ENCODE measurements around the gene FAM110A. TPM values are rescaled to one million over a fixed set of nuclear protein-coding genes. Genes with fewer than 3 reads are reported as not detected.
"Not testable (repeated sequence)": the region's sequence is repeated elsewhere in the genome, so short reads cannot be mapped to it uniquely, and the experiment has no call there.

Gene FAM110A
- total RNA-seq, 2 donors from 2014 or later: 7.4 to 11.5 TPM

DNA sequence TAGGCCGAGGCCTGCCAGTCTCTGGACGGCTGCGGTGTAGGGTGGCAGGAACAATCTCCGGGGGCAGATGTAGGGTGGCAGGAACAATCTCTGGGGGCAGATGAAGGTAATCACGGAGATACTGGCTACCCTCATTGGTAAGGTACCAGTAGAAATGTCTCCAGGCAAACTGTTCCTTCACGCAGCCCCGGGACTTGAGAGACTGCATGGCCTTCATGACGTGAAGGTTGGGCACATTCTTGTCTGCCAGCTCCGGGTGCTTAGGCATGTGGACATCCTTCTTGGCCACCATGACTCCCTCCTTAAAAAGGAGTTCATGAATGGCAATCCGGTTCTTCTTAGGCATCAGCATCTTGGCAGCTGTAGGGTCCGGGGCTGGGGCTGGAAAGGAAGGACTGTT is 6.1 kb downstream of the FAM110A start:
- DNase-seq: no peak
- no peak for ATAC-seq
- intact Hi-C loops (cut with DNase I, micrococcal nuclease): no loop called here

DNA sequence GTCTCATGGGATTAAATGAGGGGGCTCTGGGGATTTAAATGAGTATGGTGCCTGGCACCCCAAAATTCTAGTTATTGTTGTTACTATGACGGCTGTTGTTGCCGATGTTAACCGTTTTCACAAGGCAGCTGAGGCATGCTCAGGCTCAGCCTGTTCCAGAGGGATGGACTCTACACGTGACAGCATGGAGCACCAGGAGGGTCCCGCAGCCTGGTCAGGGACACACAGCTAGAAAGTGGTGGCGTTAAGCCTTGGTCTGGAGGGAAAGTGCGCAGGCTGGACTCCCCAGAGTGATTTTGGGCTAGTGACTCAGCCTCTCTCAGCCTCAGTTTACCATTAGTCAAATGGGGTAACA is 7.0 kb downstream of the FAM110A start:
- ATAC-seq: no peak
- DNase-seq: no peak
- intact Hi-C loops (cut with DNase I, micrococcal nuclease): no loop called here

DNA sequence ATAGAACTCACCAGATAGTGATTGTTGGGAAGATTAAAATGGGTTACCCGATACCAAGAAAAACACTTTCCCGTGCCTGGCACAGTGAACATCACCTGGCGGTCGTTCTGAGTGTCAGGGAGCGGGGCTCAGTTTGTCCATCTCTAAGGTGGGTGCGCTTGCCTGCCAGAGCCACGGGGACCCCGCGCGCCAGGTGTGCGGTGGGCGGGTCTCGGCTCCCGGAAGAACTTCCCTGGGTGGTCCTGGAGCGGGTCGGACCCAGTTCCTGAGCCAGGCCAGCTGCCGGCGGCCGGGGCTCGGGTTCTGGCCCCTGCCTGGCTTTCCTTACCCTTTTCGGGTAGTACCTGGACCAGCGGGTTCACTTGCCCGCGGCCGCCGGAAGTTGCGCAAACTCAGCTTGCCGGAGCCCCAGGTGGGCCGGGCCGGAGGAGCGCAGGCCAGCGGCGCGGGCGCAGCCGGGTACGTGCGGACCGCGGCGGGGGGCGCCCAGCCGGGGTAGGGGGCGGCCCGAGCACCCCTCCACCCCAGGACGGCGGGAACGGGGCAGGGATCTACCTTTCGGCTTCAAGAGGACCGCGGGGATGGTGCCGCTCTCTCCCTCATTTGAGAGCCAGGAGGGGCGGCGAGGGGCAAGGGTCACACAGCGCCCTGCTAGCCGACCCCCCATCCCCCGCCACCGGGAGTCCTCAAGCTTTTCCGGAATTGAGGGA is 7.5 kb downstream of the FAM110A start:
- peak; percentile 47 for ATAC-seq
- peak; percentile 60 to 74 for DNase-seq
- intact Hi-C loops (cut with DNase I, micrococcal nuclease): no loop called here

- intact Hi-C loops (cut with DNase I, micrococcal nuclease): no loop called here
- DNase-seq: peak; percentile 70 to 77
- peak; percentile 50 for ATAC-seq
Observed at GRCh38 chr20:841568-842546, 8.3 kb downstream of the FAM110A start.

DNA sequence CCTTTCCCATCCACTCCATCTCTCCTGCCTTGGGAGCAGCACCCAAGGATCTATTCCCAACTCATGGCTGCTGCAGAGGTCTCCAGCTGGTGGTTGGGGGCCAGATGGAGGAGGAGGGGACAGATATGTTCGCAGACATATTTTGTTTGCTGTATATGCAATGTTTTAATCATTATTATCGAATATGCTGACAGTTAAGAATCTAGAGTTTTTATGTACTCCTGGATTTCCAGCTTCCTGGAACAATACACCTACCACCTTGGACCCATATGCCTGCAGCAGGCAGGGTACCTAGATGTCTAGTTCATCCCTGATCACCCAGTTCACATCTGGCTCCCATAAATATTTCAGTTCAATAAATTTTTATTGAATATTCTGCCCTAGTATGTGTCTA is 9.0 kb downstream of the FAM110A start:
- intact Hi-C loops (cut with DNase I, micrococcal nuclease): no loop called here
- ATAC-seq (no peak), DNase-seq (no peak)

GRCh38 chr20:843912-844311 is 10.4 kb downstream of the FAM110A start:
- ATAC-seq: peak; percentile 72
- intact Hi-C loops (cut with DNase I, micrococcal nuclease): no loop called here
- DNase-seq: peak; percentile 61 to 63

GRCh38 chr20:844473-845225 is 11.1 kb downstream of the FAM110A start:
- peak; percentile 96 for DNase-seq
- peak; percentile 93 for ATAC-seq
- intact Hi-C loops (cut with DNase I, micrococcal nuclease): no loop called here

GRCh38 chr20:845226-845868 is 11.8 kb downstream of the FAM110A start:
- DNase-seq: no peak
- no peak for ATAC-seq
- intact Hi-C loops (cut with DNase I, micrococcal nuclease): no loop called here

DNA sequence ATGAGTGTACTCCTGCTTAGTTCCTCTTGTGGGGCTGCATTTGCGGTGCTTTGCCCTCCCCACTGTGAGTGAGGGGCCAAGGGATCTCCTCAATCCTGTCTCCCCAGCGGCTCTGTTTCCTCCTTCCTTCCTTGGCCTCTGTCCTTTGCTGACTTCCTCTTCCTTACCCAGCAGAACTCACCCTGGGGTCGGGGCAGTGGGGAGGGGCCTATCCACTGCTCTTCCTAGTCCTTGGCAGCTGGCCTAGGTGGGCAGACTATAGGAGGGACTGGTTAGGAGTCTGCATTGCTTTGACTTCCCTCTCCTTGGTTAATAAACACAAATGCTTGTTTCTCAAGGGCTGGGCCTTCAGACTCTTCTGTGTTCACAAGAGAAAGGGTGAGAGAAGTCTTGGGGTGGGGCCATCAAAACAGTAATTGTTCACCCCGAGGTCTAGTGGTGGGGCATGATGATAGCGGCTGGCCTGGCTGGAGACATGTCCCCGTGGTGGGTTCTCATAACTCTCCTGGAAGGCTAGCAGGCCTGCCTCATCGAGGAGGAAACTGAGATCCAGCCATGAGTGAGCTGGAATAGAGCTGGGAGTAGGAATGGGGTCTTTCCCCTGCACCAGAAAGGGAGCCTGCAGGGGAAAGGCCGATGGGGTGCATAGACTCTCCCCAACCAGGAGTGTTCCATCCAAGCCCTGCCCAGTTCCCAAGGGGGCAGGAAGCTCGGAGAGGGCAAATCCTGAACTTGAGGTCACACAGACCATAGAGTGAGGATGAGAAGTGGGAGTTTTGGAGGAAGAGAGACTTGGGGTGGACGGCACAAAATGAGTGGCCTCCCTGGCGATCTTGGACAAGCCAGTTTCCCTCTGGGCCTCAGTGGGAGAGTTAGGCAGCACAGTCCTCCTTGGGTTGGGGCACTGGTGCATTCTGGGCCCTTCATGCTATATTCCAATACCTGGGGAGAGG is 12.7 kb downstream of the FAM110A start:
- intact Hi-C loops (cut with DNase I, micrococcal nuclease): no loop called here
- ATAC-seq (no peak), DNase-seq (no peak)

DNA sequence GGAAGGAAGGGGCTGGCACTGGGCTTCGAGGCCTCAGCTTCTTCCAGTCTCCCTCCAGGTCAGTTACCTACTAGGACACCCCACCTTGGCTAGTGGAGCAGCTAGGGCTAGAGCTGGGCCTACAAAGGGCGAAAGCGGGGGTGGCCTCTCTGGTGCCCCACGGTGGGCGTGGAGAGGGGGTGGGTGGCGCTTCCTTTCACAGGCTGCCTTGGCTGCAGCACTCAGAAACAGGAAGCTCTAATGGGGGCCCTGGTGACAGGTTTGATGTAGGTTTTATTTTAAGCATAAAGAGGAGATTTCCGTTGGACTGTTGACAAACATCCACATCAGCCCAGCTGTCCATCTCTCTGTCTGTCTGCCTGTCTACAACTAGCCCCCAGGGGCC is 13.4 kb downstream of the FAM110A start:
- DNase-seq (peak in 1 of 2 donors; percentile 52), ATAC-seq (no peak)
- intact Hi-C loops (cut with DNase I, micrococcal nuclease): no loop called here

GRCh38 chr20:848193-848592 is 14.7 kb downstream of the FAM110A start:
- intact Hi-C loops (cut with DNase I, micrococcal nuclease): no loop called here
- DNase-seq (no peak), ATAC-seq (no peak)

DNA sequence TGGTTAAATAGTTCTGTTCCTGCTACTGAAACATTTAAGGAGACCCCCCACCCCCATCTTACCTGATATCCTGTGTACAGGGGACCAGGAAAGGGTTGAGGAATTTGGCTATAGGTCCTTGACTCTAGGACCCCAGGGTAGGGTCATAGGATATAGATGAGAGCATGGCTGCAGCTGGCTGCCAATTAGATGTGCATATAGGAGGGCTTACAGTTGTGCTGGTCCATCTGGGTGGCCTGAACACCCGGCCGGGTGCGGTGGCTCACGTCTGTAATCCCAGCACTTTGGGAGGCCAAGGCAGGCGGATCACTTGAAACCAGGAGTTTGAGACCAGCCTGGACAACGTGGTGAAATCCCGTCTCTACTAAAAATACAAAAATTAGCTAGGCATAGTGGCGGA is 15.2 kb downstream of the FAM110A start:
- DNase-seq; ATAC-seq; intact Hi-C loops (cut with DNase I, micrococcal nuclease): not testable (repeated sequence)

DNA sequence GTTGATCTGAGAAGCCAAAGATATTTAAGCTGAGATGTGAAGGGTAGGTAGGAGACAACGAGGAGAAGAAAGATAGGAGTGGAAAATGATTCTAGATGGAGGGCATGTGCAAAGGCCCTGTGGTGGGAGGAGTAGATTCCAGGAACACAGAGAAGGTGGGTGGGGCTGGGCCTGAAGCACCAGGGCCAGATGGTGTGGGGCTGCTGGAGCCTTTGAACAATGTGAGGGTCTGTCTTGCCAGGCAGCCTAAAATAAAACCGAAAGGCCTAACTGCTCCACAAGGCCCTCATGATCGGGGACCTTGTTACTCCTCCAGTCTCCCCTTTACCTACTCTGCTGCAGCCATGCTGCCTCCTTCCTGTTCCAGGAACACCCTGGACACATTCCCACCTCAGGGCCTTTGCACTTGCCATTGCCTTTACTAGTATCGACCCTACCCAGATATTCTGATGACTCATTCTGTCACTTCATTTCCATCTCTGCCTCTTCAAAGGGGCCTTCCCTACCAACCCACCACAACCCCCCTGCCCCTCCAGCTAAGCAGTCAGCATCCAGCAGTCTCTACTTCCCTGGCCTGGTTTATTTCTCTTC is 20.0 kb downstream of the FAM110A start:
- intact Hi-C loops (cut with DNase I, micrococcal nuclease): no loop called here
- ATAC-seq (no peak), DNase-seq (no peak)

DNA sequence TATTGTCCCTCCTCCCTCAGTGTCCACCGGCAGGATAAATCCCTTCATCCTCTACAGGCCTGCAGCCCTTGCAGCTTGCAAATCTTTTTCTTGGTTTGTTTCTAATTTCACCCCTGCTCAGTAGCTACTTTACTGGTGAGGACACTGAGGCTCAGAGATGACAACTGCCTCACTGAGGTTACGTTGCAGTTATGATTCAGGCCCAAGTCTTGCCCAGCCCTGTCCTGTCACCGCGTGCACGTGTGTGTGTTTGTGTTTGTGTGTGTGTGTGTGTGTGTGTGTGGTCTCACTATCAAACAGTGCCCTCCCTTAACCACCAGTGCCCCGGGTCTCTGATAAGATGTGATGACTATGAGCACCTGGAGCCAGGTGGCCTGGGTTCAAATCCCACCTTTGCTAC is 21.1 kb downstream of the FAM110A start:
- ATAC-seq (no peak), DNase-seq (no peak)
- intact Hi-C loops (cut with DNase I, micrococcal nuclease): no loop called here

DNA sequence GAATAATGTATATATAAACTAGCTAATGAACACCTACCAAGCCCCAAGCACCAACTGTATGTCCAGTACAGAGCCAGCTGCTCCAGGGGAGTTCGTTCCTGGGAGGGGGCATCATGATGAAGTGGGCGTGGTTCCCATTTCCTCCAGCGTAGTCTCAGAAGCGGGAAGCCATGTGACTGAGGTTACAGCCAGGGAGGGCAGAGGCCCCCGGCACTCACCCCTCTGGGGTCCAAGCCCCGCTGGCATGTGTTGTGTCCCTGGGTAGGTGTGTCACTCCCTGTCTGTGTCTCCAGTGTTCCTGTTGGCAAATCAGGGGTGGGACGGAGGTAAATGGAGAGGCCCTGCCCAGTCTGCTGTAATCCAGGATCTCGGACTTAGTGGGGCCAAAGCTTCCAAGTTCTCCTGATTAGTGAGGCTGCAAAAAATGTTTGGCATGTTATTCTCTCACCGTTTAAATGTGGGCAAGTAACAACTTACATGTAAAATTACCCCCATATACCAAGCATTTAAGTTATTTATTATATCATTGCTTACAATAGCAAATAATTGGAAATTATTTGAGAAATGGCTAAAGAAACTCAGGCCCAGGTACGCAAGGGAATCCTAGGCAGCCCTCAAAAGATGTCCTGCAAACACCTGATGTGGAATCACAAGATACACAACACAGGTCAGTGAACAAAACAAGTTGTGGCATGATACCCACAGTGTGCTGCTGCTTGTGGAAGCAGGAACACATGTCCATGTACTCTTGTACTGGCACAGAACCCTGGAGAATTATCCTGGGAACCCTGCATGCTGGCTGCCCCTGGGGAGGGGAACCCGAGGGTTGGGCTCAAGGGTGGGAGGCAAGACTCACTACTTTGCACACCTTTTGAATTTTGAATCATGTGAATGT is 22.2 kb downstream of the FAM110A start:
- DNase-seq (no peak), ATAC-seq (no peak)
- intact Hi-C loops (cut with DNase I, micrococcal nuclease): no loop called here

DNA sequence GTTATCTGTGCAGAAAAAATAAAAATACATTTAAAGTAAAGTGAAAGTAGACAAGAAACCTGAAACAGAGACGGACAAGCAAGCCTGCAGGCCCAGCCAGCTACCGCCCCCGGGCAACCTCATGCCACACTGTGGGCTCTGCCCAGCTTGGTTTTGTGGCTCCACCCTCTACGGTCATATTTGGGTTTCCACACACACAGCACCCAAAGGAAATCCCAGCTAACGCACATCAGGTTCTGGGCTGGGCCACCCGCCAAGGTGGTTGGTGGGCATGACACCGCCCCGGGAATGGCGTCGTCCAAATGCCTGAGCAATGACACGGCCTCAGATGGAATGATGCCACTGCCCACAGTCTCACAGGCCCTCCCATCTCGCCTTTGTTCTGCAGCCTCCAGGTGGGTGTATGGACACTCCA is 22.9 kb downstream of the FAM110A start:
- DNase-seq (no peak), ATAC-seq (no peak)
- intact Hi-C loops (cut with DNase I, micrococcal nuclease): no loop called here

DNA sequence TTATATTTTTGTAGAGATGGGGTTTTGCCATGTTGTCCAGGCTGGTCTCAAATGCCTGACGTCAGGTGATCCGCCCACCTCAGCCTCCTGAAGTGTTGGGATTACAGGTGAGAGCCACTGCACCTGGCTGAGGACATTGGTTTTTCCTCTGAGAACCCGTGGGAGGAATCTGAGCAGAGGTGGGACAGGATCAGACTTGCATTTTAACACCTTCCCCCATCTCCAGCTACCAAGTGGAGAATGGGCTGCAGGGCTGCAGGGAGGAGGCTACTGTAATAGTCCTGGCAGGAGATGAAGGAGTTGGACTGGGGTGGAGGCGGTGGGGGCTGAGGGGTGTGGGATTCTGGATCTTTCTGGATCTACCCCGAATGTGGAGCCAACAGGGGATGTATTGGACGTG is 24.5 kb downstream of the FAM110A start:
- intact Hi-C loops (cut with DNase I, micrococcal nuclease): no loop called here
- DNase-seq (no peak), ATAC-seq (no peak)

All from left colon (tissue), 2 donors.